Pancreas (tissue), 10 donors: Measurements from ENCODE around the gene HPSE. TPM values are rescaled to one million over a fixed set of nuclear protein-coding genes. Genes with fewer than 3 reads are reported as not detected.

ENCODE experiments used
- ATAC-seq, 4 donors: fragments of 200-7000 bp; cut with Tn5 transposase; one replicate each; pipeline versions ENCODE4 v1.8.0 to v1.9.1; 2020; ENCODE audit warnings: mild to moderate bottlenecking in 4 of 4, moderate library complexity in 4 of 4
- DNase-seq, 6 donors: peaks; one replicate each; pipeline ENCODE4 v3.0.0-alpha.2; 2020
- FAIRE-seq: peaks from 2 replicates; lab custom pipeline; 2012; peaks lifted over from hg19 to GRCh38; lab: Jason Lieb, UNC
- H3K27ac ChIP-seq, 4 donors: fragments of 200-600 bp; sonication (generic); 1 replicate in 3 of 4; 2 replicates in 1 of 4; pipeline versions ENCODE4 v1.5.0 to v1.8.0; 2020
- H3K27me3 ChIP-seq, 4 donors: fragments of 200-600 bp; one replicate each; pipeline ENCODE4 v1.8.0; 2021
- H3K36me3 ChIP-seq, 3 donors: fragments of 200-600 bp; sonication (generic) in 1 of 3; one replicate each; pipeline versions ENCODE4 v1.5.0 to v1.8.0; 2020 to 2021
- H3K4me1 ChIP-seq, 3 donors: fragments of 200-600 bp; one replicate each; pipeline ENCODE4 v1.8.0; 2021
- H3K4me3 ChIP-seq, 4 donors: fragments of 200-600 bp; sonication (generic) in 2 of 4; one replicate each; pipeline versions ENCODE4 v1.5.0 to v1.8.0; 2020 to 2021
- H3K9me3 ChIP-seq, 4 donors: fragments of 200-600 bp; one replicate each; pipeline ENCODE4 v1.8.0; 2021
- WGBS, 2 donors: extraction: QIAGEN DNeasy Blood & Tissue Kit; methylation state at CpG; one replicate each; pipeline ENCODE4 v1.1.7; 2013; 5-methylcytosine and 5-hydroxymethylcytosine counted together
- intact Hi-C, 3 donors: fragments of 100-400 bp; cut with DNase I; formaldehyde crosslinking; loops; one replicate each; pipeline versions ENCODE4 v1.11.1 to v1.14.2; 2022
- polyA plus RNA-seq, 2 donors: library from polyadenylated mRNA; stranded (reverse); fragments of 200-250 nt; gene quantifications; one replicate each; pipeline ENCODE4 v1.2.3, GENCODE V29; 2013
- total RNA-seq, 6 donors: library from RNA; stranded (reverse); fragmentation: NEBNext Ultra II Directional in 4 of 6; extraction: Animal tissue kit (Norgen Biotek cat#: 25700) in 4 of 6; gene quantifications; one replicate each; pipeline versions ENCODE4 v1.2.1 to v1.2.4, GENCODE V29; 2021 to 2023
- TF ChIP-seq, protein P1 (sequence below), 4 donors: fragments of 200-600 bp; sonication (generic) in 3 of 4; IDR thresholded peaks; one replicate each; pipeline versions ENCODE4 v1.5.0 to v1.8.0; 2021; ENCODE audit warnings: antibody characterized with exemption in 4 of 4
- donor health status: healthy with polysubstance abuse.
- donor health status: DM: no; HTN: no; CAD: no; lungs with moderate emphysema.
- donor health status: DM: no; HTN: no; CAD: no.
- donor health status: control.
- donor health status: control.
- donor health status: Bipolar disorder and iron deficiency.
- donor health status: DM: yes; HTN: yes; CAD: no.
- donor health status: DM: no; HTN: no; CAD: no.
- donor health status: DM: no; HTN: no; CAD: no.
- donor health status: DM: yes; HTN: yes; CAD: no.

The HPSE gene
- total and polyA plus RNA-seq, 8 donors, result 0.12 to 2.5 (median 0.70) TPM

GRCh38 chr4:83268491-83268890 lies 66.2 kb downstream of the HPSE start:
- H3K9me3 ChIP-seq, result no peaks in the 10 kb centered on the region
- H3K27me3 ChIP-seq, result no peaks in the 10 kb centered on the region
- H3K36me3 ChIP-seq, result peaks cover 0 to 9% (median 0%) of the 10 kb centered on the region in 3 donors
- 41 to 46% methylated on average over 2 of the region's 2 CpGs for WGBS, 2 donors
- intact Hi-C loops, result no loop called here
- H3K4me1 ChIP-seq, result no peaks in the 10 kb centered on the region
- no peak overlapping the region for H3K4me3 ChIP-seq
- DNase-seq (no peak), ATAC-seq (no peak), FAIRE-seq (no peak)
- no peak overlapping the region for H3K27ac ChIP-seq
- TF ChIP-seq, protein P1, sequence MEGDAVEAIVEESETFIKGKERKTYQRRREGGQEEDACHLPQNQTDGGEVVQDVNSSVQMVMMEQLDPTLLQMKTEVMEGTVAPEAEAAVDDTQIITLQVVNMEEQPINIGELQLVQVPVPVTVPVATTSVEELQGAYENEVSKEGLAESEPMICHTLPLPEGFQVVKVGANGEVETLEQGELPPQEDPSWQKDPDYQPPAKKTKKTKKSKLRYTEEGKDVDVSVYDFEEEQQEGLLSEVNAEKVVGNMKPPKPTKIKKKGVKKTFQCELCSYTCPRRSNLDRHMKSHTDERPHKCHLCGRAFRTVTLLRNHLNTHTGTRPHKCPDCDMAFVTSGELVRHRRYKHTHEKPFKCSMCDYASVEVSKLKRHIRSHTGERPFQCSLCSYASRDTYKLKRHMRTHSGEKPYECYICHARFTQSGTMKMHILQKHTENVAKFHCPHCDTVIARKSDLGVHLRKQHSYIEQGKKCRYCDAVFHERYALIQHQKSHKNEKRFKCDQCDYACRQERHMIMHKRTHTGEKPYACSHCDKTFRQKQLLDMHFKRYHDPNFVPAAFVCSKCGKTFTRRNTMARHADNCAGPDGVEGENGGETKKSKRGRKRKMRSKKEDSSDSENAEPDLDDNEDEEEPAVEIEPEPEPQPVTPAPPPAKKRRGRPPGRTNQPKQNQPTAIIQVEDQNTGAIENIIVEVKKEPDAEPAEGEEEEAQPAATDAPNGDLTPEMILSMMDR (IDR thresholded peaks at IDR 0.05), result no peak

- Histone ChIP-seq H3K9me3 (no peaks in the 10 kb centered on the region), H3K27ac (no peak overlapping the region), H3K4me1 (no peaks in the 10 kb centered on the region), H3K27me3 (no peaks in the 10 kb centered on the region), H3K4me3 (no peak overlapping the region), H3K36me3 (peaks cover 0 to 9% (median 0%) of the 10 kb centered on the region in 3 donors)
- 96% methylated on average over 3 of the region's 3 CpGs for WGBS, 2 donors
- ATAC-seq, result no peak
- FAIRE-seq, result no peak
- intact Hi-C loops, result no loop called here
- no peak for DNase-seq
- TF ChIP-seq, protein P1 (IDR thresholded peaks at IDR 0.05), result no peak
These were observed 66.7 kb downstream of the HPSE start for GRCh38 chr4:83267830-83268475.

- intact Hi-C loops, result no loop called here
These were observed 67.4 kb downstream of the HPSE start for GRCh38 chr4:83267121-83267829.

DNA sequence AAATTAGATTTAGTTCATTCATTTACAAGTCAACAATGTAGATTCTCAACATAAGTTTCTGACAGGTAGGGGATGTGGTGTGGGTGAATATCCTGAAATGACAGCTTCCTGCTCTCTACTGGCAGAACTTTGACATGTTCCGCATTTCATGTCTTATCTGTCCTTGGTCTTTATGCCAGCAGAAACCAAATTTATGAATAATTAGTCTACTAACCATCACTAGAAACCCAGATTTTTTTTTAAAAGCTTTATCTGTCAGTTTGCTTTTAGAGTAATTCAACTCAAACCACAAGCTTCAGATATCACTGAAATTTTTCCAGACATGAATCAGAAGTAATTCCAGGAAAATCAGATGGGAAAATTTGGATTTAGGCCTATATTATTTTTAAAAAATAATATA lies 68.0 kb downstream of the HPSE start:
- no peak overlapping the region for H3K27ac ChIP-seq
- FAIRE-seq (no peak), ATAC-seq (no peak), DNase-seq (no peak)
- intact Hi-C loops, result no loop called here
- TF ChIP-seq, protein P1 (IDR thresholded peaks at IDR 0.05), result no peak
- H3K4me3 ChIP-seq, result no peak overlapping the region
- no peaks in the 10 kb centered on the region for H3K4me1 ChIP-seq
- peaks cover 0 to 9% (median 0%) of the 10 kb centered on the region in 3 donors for H3K36me3 ChIP-seq
- H3K27me3 ChIP-seq, result no peaks in the 10 kb centered on the region
- H3K9me3 ChIP-seq, result no peaks in the 10 kb centered on the region
- 74 to 83% methylated on average over 1 of the region's 1 CpG for WGBS, 2 donors

More at GRCh38 chr4:83267121-83267829, 67.4 kb downstream of the HPSE start:
- H3K9me3 ChIP-seq, result no peaks in the 10 kb centered on the region
- FAIRE-seq (no peak), DNase-seq (no peak), ATAC-seq (no peak)
- TF ChIP-seq, protein P1 (IDR thresholded peaks at IDR 0.05), result no peak
- H3K36me3 ChIP-seq, result peaks cover 0 to 9% (median 0%) of the 10 kb centered on the region in 3 donors
- H3K4me3 ChIP-seq, result no peak overlapping the region
- no peak overlapping the region for H3K27ac ChIP-seq
- no peaks in the 10 kb centered on the region for H3K4me1 ChIP-seq
- no peaks in the 10 kb centered on the region for H3K27me3 ChIP-seq
- 85 to 87% methylated on average over 7 of the region's 7 CpGs for WGBS, 2 donors
